ENCODE results near the gene PPP2R3B.
"Not testable (repeated sequence)": the region's sequence is repeated elsewhere in the genome, so short reads cannot be mapped to it uniquely, and the experiment has no call there.

The PPP2R3B gene

DNA sequence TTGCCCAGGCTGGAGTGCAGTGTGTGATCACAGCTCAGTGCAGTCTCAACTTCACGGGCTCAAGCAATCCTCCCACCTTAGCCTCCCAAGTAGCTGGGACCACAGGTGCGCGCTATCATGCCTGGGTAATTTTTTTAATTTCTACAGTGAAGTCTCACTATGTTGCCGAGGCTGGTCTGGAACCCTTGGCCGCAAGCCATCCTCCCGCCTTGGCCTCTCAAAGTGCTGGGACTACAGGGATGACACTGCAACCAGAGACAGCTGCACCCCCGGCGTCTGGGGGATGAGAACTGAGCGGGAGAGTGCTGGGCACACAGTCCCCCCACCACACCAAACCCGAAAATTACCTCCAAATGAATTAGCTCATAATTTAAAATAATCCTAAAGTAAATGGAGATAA, 35.0 kb downstream of the PPP2R3B start:
- no peak for DNase-seq

DNA sequence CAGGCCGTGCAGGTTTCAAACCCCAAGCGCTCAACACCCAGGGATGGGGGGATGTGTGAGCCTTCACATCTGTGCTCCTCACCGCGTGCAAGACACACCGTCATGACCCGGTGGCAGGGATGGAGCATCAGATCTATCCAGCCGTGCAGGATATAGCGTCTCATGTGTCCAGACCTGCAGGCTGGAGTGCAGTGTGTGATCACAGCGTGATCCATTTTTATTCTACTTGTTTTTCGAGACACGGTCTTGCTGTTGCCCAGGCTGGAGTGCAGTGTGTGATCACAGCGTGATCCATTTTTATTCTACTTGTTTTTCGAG, 35.4 kb downstream of the PPP2R3B start:
- not testable (repeated sequence) for DNase-seq

DNA sequence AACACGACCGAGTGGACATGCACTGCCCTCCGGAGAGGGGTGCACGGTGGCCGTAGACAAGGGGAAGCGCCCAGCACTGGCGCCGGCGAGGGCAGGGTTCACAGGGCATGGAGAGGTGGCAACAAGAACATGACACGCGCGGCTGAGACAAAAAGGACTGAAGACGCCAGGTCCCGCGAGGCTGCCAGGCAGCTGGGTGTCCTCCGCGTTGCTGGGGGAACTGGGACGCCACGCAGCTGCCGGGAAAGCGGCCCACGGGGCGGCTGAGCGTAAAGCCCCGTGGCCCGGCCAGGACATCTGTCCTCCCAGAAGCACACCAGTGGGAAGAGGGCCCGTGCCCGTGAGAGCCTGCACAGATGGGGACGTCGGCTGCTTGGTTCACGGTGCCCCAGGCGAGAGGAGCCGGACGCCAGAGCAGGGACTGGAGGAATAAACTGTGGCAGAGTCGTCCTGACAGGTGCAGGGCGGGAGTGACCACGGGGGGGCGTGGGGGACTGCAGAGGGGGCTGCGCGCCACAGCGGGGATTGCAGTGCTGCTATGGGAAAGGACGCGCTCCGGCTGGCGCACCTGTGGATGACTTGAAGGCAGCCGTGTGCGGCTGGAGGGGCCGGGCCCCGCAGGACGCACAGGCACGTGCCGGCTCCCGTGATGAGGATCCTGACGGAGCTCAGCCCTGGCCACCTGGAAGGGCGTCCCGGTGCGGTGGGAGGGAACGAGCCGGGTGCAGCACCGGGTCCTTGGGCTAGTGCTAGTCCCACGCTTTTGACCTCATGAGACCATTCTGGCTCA, 36.0 kb downstream of the PPP2R3B start:
- peak; percentile 7 for DNase-seq

- DNase-seq = peak; percentile 2
Observed at GRCh38 chrX:350148-350533, 36.6 kb downstream of the PPP2R3B start.

DNA sequence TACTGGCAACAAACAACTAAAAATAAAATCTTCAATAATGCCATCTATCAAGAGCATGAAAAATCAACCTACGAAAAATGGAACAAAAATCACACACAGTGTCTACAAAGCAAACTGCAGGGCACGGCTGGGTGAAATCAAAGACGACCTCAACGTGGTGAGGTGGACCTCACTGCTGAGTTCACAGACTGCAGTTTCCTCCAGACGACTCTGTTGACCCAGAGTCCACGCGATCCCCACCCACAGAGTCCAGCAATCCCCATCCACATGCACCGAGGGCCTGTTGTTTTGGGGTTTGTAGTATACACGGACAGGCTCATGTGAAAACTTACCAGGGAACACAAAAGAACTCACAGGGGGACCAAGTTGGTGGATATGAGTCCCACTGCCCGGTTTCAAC, 37.0 kb downstream of the PPP2R3B start:
- peak; percentile 4 for DNase-seq

DNA sequence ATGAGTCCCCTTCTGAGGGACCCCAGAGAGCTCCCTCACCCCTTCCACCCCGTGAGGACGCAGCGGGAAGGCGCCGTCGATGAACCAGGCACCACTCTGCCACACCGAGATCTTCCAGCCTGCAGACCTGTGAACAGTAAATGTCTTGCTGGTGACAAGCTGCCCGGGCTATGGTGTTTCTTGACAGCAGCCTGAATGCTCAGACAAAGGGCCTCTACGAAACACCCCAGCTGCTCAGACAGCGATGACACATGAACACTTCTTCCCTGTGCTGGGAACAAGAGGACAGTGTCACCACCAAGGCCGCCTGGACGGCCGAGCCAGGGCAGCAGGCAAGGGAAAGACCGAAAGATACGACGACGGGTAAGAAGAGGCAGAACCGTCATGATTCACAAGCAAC, 37.5 kb downstream of the PPP2R3B start:
- peak; percentile 6 for DNase-seq

DNA sequence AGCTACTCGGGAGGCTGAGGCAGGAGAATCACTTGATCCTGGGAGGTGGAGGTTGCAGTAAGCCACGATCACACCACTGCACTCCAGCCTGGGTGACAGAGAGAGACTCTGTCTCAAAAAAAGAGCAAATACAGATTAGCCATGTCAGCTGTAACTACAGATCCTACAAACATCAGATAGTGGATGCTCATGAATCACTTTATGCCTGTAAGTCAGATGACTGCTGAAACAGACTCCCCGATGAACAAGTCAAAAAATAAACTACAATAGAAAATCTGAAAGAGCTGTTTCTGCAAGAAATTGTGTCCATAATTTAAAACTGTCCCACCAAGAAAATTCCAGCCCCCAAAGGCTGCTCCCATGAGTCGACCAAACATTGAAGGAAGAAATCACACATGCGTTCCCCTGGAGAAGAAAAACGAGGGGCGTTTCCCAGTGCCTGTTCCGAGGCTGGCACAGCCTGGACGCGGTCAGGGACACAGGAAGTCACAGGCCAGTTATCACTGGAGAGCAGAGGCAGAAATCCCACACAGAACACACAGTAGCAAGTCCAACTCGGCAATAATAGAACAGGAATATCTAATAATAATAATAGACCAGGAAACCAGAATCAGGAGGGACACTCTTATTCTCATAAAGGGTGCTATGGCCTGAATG, 38.1 kb downstream of the PPP2R3B start:
- no peak for DNase-seq

DNA sequence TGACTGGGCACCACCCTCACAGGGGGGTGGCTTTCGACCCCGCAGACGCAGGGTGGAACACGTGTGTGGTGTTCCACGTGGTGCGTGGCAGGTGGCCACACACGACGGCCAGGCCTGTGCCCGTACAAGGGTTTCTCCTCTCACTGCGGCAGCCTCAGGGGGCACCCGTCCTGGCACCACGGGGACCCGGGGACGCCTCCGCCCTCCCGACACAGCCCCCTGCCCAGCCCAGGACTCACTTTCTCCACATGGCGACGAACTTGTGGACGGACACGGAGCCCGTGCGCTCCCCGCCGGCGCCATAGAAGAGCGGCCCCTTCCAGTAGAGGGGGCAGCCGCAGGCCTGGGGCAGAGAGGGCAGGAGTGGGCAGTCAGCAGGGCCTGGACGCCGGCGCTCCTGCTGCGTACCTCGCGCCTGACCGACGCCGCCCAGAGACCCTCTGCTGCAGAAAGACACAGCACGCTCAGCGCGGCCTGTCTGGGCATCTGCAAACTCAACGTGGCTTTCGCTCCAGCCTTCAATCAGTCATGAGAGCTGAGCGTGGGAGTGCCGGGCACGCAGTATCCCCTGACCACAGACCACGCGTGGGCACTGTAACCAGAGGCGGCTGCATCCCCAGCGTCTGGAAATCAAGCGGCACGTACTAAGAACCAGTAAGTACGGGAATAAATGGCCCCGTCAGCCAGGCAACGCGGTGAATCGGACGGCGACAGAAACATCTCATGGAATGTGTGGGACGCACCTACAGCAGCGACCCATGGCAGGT, 39.2 kb downstream of the PPP2R3B start:
- DNase-seq = peak; percentile 9

DNA sequence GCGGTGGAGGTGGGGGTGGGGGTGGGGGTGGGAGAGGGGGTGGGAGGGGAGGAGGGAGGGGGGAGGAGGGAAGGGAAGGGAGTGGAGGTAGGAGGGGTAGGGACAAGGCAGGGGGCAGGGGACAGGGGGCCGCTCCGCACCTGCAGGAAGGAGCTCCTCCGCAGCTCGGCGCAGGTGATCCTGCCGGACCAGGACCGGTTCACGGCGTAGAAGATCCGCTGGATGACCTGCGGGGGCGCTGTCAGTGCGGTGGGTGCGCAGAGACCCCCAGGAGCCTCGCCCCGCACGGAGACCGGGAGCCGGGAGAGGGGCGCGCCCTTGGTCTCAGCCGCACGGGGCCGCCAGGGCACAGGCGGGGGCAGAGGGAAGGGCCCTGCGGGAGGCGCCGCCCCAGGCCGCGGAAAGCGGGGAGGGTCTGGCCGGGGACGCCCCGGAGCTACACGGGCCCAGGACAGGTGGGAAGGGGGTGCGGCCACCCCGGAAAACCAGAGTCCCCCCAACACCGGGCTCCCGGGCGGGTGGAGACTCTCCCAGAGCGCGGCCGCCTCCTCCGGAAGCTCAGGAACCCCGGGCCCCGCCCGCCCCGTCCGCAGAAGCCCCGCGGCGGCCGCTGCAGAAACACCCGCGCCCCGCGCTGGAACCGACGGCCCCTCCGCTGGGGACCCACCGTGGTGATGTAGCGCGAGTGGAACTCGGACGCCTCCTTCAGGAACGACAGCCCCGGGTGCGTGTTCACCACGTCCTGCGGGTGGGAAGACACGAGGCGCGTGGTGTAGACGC, 40.5 kb downstream of the PPP2R3B start:
- DNase-seq = peak; percentile 13

GRCh38 chrX:345020-345925, 41.4 kb downstream of the PPP2R3B start:
- peak; percentile 9 for DNase-seq

DNA sequence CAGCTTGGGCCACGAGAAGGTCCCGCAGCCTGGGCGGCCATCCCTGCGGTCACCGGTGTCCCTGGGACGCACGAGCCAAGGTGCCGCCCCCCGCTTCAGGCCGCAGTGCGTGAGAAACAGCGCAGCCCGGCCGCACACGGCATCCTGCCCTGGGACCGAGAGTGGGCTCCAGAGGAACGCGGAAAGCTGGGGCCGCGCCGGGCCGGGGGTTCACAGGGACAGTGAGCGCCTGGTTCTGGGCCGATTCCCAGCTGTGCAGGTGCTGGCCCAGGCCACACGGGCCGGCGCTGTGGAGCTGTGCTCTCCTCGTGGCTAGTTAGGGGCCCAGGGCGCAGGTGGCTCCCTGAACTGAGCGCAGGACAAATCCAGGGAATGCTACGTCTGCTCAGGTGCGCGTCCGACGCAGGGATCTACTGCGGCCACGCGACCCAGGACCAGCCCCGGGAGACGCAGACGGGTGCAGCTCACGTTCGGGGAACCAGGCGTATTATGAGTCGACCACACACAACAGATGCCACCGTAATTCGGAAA, 42.3 kb downstream of the PPP2R3B start:
- DNase-seq = peak; percentile 9

- DNase-seq = peak; percentile 10
Observed at GRCh38 chrX:341541-342101, 45.1 kb downstream of the PPP2R3B start.

DNA sequence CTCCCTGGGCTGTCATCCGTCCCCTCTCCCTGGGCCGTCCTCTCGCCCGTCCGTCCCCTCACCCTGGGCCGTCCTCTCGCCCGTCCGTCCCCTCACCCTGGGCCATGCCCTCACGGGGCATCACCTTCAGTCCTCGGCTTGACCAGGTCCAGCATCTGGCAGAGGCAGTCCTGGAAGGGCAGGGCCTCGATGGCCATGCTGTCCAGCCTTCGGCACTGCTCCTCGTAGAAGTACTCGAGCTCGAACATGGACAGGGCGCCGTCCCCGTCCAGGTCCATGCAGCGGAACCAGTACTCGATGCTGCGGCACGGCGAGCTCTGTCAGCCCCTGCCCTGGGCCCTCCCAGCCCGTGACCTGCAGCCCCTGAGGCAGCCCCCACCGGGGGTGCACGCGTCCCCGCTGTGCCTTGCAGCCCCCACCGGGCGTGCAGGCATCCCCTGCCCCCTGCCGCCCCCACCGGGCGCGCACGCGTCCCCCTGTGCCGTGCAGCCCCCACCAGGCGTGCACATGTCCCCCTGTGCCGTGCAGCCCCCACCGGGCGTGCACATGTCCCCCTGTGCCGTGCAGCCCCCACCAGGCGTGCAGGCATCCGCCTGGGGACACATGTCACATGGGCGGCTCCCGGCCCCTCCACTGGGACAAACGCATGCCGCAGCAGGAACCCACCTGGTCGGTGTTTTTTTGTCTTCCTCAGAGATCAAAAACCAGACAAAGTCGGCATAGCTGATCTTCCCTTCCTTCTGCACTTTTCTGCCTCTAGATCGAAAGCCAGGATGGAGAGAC, 45.9 kb downstream of the PPP2R3B start:
- peak; percentile 13 for DNase-seq

DNA sequence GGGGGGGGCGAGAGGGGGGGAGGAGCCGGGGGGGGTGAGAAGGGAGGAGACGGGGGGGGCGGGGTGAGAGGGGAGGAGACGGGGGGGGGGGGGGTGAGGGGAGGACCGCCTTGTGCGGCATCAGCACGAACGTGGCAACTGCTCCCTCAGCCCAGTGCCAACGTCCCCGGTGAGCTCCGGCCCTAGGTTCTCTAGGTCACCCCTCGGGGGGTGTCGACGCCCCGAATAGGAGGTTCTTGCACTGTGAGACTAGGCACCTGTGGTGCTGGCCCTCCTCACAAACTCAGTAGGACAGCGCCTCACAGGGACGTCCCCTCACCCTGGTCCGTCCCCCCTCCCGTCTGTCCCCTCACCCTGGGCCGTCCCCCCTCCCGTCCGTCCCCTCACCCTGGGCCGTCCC, 46.6 kb downstream of the PPP2R3B start:
- DNase-seq = peak; percentile 11

- DNase-seq = peak; percentile 12
Observed at GRCh38 chrX:338836-339400, 47.8 kb downstream of the PPP2R3B start.

DNA sequence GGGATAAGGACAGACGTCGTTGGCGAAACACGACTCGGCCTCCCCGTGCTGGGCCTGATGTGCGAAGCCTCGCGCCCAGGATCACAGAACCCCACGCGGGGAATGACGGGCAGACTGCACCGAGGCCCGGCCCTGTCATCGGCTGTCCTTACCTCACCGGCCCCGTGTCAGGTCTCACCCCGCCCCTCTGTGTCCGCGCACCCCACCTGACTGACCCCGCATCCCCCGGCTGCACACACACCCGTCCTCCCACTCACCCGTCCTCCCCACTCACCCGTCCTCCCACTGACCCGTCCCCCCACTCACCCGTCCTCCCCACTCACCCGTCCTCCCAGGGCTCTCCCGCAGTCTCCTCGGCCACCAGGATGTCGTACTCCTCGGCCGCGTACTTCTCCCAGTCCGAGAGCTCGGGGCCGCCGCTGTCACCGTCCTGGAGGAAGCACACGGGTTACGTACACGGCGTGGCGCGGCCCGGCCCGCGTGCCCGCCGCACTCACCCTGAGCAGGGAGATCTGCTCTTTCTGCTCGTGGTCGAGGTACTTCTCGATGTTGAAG, 48.3 kb downstream of the PPP2R3B start:
- peak; percentile 13 for DNase-seq

GRCh38 chrX:337331-337831, 49.3 kb downstream of the PPP2R3B start:
- no peak for DNase-seq

DNA sequence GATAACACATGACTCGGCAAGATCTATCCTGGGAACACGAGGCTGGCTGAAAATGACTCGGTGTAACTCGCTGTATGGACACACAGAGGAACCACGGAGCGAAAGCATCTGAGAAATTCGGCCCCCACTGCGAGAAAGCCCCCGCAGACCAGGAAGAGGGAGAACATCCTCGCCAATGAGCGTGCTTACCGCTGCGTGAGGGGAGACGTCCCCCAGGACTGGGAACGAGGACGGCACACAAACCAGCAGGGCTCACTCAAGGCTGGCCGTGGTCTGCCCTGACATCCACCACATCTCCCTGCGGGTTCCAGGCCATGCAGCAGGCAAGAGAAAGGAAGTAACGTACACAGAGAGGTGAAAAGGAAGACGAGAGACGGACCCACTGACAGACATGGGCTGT, 50.5 kb downstream of the PPP2R3B start:
- DNase-seq = no peak

DNA sequence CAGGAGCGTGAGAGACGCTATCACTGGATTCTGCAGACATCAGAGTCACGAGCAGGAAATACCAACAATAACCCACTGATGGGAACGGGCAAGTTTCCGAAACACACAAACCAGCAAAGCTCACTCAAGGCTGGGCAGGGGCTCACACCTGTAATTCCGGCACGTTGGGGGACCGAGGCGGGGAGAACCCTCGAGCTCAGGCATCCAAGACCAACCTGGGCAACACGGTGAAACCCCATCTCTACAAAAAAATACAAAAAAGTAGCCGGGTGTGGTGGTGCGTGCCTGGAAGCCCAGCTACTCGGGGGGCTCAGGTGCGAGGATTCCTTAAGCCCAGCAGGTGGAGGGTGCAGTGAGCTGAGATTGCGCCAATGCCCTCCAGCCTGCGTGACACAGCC, 51.0 kb downstream of the PPP2R3B start:
- no peak for DNase-seq

Measured in activated CD8-positive, alpha-beta memory T cell treated with anti-CD3 and anti-CD28 coated beads, Interleukin-2, amount 50 U/mL, for 4 hours (primary cell).